GM18508 (cell line): Measurements from ENCODE around the gene HEY2.
"Not testable (repeated sequence)": the region's sequence is repeated elsewhere in the genome, so short reads cannot be mapped to it uniquely, and the experiment has no call there.

ENCODE experiments used
- ATAC-seq: cut with Tn5 transposase; IDR thresholded peaks from one replicate; pipeline ENCODE4 v1.9.1; 2021; ENCODE audit warnings: moderate number of reproducible peaks; ENCODE audit not compliant: insufficient read depth, unreplicated experiment

HEY2 gene

DNA sequence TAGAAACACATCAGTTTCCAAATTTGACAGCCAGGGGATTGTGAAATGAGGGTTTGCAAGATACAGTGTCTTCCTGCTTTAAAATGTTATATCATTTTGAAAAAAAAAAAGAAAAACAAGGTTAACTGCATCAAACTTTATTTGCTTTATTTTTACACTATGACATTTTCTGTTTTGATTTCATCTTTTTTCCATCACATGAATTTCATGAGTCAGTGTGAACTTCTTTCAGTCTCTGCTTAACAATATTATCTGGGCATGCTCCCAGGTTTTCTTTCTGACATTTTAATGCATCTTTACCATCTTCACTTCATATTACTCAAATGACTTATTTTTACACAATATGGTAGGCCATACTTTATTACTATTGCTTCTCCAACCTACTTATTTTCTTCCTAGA, 43.2 kb downstream of the HEY2 start:
- no peak for ATAC-seq

DNA sequence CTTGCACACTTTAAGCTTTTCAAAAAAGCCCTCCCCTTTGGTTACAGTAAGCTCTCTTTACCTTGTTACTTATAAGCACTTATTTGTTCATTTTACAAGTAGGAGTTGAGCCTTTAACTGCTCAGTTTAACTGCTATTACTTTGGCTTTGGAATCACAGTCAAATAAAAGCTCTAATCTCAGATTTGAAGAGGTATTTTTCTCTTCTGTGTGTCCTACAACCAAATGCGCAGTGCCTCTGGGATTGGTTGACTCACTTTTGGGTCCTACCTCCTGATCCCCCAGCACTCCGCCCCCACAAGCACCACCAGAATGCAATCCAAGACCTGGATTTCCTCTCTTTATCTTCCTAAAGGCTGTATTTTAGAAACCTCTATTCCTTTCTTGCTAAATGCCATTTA, 43.8 kb downstream of the HEY2 start:
- ATAC-seq, result no peak

DNA sequence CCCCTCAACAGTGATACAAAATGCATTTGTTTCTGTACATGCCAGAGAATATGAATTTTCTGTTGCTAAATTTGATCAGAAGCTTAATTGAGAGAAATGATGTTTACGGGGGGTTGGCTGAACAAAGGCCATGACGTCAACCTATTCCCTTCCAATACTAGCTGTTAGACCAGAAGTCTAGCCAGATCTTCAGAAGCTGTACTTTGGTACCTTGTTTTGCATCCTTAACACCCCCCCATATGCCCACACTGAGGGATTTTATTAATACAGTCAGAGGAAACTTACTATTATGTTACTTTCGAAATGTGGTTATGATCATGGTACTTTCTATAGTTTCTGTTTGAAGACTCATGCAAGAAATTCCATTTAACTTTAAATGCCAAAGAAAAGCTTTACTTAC, 44.4 kb downstream of the HEY2 start:
- ATAC-seq, result no peak

DNA sequence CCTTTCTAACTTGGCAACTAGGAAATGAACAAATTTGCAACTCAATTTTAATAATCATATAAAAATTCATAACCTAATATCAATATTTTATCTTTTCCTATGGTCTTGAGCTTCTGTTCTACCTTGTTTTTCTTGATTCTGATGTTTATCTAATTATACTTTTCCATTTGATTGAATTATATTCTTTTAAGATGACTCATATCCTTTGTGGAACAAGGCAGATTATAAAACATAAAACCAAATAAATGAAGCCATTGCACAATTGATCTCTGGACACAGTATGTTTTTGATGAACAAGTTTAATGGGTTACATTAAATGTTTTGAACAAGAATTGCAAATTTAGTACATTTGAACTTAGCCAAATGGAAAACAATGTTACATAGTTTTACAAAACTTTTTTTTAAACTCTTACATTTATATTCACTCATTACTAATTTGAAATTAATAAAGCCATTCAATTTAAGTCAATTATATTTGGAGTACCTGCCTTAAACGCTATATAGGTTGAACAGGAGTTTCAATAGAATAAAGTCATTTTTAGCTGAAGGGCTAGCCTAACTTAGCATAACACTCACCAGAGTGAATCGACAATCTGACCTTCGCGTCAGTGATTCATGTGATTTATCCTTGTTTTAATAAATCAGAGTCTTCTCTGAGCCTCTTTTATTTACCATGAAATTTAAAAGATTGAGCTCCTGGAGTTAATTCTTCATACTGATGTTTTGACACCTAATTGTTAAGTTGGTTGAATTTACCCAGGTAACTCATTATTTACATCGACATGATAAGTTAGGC, 45.1 kb downstream of the HEY2 start:
- ATAC-seq, result no peak

DNA sequence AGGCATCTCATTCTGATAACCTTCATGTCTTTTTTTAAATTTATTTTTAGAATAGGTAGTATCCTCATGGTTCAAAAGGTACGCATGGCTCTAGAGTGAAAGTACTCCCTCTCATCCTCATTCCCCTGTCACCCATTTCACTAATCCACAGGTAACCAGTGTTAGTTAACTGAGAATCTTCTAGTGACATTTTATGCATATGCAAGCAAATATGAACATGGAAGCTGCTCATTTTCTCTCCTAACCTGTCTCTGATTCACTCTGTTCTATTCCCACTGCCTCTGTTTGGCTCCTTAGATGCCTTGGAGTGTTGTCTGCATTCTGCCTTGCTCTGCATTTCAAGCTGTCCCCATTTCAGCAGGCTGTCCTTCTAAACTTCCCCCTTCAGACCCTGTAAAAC, 45.9 kb downstream of the HEY2 start:
- no peak for ATAC-seq

DNA sequence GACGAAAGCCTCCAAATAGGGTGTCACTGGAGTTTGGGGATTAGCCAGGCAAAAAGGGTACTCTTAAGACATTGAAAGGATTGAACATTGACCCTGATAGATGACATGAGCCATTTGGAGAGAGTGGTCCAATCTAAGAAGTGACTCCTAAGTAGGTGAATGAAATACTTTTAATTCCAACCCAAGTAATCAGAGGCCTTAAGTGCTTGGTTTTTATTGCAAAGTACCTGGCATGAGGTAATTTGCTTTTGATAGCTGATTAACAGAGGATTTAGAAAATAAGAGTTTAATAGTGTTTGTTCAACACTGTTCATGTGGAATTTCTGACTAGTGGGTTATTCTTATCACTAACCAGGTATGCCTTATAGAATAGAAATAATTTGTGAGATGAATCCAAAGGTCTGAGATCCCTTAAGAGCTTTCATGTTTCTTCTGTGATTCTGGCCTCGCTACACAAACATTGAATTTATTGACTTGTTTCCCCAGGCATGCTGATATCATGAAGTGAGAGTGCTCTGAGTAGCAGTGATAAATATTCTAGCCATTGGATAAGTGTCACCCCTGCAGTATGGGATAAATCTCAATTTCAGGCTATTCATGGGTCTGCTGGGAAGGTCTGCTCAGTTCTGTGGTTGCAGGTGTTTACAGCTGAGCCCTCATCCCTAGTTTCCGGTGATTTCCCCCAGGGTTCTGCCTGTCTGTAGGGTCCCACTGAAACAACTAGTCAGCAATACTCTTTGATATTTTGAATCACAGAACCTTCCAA, 47.9 kb downstream of the HEY2 start:
- no peak for ATAC-seq

DNA sequence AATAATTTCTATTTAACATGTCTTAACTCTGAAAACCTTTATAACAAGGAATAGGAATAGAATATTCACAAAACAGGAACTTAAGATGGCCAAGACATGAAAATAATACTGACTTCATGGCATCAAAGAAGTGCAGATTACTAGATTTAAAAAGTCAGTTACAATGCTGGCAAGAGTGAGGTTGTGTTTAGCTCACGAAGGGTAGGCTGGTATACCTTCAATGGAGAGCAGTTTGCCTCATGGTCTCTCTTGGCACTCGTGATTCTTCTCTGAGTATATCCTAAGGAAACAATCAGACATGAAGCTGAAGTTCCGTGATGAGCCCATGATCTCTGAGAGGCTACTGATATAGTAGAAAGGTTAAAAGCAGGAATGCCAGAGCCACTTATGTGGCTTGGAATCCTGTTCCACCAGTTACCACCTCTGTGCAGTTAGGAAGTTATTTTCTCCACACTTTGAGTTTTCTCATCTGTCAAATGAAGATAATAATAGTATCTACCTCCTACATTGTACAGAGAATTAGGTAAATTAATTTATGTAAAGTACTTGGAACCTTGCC, 48.5 kb downstream of the HEY2 start:
- ATAC-seq, result no peak

DNA sequence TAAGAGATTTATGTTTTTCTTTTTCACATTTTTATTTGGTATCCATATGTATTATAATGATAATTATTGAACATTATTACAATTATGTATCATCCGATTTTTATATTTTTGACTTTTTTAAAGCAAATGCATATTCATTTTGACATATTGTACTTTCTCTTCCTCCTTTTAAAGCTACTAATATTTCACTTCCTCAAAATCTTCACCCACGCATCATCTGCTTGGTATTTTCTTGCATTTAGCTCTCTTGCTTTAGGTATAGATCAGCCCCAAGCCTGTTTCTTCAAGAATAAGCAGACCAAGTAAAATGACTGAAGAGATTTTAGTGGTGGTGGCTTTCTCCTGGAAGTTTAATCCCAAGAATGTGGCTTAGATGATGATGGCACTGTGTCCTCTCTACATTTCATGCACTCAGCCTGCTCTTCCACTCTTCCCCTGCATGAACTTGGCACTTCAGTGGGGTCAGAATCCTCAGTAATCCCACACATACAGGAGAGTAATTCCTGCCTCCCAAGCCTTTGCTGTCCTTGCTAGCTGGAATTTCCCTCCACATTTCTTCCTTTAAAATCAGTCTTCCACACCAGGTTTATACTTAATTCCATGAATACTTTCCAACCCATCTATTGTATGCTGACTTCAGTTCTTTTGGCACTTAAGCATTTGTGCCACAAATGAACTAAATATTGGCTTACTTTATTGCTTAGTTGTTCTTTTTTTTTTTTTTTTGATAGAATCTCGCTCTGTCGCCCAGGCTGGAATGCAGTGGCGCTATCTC, 49.5 kb downstream of the HEY2 start:
- peak; percentile 89 for ATAC-seq

DNA sequence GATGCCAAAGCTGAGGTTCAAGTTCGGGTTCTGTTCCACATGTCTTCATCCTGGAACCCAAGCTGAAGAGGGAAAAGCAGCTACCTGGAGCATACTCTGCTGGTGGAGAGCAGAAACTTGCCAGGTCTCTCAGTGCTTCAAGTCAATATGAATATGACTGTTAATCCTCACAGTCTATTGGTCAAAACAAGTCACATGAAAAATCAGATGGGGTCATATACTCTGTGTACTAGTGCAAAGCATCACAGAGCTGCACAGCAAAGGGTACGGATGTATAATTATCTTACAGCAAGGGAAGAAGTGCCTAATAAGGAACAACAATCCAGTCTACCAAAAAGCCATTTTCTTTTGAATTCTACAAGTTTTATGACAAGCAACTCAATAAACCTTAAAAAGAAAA, 53.0 kb downstream of the HEY2 start:
- no peak for ATAC-seq

DNA sequence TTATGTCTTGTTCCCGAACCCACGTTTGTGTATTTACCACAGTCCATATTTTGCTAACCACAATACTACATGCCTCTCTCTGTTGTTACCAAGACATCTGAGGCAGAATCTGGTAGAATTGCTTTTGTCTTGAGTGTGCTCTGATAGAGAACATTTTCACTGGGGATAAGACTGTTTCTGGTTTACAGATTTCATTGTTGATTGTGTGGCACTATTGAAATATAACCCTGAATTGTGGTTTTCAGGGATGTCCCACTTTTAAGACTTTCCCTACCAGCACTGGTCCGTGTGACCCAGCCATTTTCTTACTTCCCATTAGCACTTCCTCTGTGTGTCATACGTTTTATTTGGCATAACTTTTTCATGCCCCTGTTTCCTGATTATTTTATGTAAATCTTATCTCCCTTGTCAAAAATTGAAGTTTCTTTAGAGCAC, 53.5 kb downstream of the HEY2 start:
- ATAC-seq, result no peak

DNA sequence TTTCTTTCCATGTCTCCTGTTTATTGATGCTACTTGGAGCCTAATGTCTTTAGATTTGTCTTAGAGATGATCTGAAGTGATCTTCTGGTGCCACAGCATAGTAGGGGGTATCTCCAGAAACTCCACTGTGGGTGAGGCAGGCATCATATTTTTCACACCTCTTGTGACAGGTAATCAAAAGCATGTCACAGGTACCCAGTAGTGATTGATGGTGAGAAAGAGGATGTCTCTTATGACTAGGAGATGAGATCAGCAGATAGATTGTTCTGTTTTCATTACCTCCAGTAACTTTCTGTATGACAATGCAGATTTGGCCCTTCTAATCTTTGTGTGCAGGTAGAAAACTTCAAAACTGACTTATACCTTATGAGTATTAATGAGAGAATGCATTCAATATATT, 54.8 kb downstream of the HEY2 start:
- peak; percentile 61 for ATAC-seq

DNA sequence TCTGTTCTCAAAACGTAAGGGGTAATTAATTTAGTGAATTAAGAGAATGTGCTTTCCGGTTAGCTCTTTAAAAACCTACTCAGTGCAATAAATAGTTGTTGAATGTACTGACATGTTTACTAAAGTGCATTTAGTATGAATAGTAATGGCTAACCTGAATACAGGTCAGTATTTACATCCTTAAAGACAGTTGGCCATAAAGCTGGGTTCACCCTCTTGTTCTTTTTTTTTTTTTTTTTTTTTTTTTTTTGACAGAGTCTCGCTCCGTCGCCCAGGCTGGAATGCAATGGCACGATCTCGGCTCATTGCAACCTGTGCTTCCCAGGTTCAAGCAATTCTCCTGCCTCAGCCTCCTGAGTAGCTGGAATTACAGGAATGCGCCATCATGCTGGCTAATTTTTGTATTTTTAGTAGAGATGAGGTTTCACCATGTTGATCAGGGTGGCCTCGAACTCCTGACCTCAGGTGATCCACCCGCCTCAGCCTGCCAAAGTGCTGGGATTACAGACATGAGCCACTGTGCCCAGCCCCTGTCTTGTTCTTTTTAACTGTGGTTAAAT, 55.5 kb downstream of the HEY2 start:
- ATAC-seq, result not testable (repeated sequence)

DNA sequence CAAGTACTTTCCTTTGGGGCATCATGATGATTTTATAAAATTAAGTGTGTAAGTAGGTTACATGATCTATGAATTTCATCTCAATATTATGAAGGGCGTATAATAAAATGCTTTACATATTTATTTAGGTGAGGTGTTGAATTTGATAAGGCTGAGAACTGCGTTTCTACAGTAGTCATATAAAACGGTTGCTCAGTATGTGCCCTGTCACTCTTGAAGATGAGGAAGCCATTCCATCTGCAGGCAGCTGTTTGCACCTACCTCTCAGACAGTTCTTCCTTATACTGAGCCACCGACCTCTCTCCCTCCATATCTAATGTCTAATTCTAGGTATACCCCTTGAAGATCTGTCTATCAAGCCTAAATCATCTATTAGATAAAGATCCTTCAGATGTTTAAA, 57.4 kb downstream of the HEY2 start:
- no peak for ATAC-seq

DNA sequence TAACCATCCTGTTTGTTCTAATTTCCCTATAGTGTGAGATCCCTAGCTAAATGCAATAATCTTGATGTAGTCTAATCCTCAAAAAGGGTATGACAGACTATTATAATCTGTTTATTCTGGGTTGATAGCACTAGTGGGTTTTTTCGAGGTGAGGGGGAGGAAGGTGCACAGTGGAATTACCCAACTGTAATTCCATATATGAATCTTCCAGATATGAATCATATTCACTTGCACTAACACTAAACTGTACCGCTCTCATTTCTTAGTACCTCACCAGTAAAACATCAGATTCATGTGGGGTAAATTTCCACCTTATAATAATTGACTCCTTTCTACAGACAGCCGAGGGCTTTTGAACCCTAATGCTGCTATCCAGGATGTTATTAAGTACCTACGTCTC, 57.9 kb downstream of the HEY2 start:
- peak; percentile 25 for ATAC-seq

DNA sequence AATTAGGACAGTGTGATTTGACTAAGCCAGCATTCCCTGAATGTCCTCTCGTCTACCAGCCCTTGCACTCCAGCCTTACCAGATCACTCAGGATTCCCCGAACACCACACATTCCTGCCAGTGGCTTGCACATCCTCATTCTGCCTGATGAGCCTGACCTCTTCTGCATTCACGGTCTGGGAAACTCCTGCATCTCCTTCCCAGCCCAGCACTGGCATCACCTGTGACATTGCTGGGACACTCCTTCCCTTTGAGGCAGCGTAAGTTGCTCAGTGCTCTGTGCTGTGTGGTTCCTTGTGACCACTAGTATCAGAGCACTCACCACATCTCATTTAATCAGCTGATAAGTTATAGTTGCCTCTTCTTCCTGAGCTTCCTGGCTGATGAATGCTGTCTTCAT, 58.6 kb downstream of the HEY2 start:
- ATAC-seq, result no peak

DNA sequence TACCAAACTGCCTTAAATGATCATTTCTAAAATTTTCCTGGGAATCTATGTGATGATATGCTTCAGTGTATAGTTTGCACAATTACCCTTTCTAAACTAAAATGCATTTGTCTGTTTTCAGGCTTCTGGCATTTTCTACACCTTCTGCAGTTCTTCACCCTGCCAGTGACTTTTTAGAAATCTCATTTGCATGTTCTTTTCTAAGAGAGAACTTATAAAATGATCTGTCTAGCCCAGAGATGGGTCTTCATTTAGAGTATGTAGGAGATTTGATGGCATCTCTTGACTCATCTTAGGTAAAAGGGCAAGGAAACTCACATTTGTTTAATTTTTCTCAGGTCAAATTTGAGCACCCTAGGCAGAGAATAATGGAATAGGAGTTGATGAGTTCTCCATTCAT, 59.2 kb downstream of the HEY2 start:
- ATAC-seq, result no peak

DNA sequence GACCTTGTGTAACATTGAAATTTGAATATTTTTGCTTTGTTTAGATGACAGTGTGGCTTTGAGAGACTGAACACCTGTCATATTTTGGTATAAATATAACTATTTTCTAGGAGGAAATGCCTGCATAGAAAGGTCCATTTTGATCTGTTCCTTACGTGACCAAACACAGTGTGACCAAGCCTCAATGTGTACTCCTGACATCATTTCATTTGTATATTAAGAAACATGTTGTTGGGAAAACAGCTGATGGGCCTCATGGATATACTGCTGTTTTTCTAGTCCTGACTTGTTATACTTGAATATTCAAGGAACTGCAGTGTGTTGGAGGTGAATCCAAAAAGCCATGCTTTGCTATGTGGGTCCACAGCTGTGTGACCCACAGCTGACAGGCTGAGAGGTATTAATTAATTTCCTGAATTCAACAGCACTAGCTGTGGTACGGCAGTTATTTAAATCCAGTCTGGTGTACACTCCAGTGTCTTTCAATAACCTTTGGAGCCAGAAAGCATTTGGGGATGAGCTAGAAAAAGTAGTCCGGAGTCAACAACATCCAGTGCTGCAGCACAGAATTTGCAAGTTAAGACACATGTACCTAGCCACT, 60.2 kb downstream of the HEY2 start:
- ATAC-seq, result no peak

DNA sequence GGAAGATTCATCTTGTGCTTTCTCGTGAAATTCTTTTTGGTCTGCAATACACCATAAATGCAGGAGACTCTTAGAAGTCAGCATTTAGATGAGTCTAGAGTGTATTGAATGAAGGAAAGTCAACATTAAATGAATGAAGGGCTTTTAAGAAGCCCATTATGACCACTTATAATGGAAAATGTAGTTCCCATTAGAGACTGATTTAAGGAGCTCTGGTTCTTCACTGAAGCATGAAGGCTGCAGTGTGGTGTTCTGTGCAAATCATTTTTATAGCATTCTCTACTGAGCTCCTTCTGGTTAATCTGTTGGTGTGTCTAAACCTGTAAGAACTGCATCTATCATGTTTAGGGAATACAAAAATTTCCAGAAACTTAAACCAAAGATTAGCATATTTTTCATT, 61.0 kb downstream of the HEY2 start:
- ATAC-seq, result no peak
